SW 1271 (cell line): ENCODE measurements around the gene TTYH3.
"Not testable (repeated sequence)": the region's sequence is repeated elsewhere in the genome, so short reads cannot be mapped to it uniquely, and the experiment has no call there.

Experiments
- DNase-seq, 2 experiments: peaks; one replicate each; lab custom pipeline; 2025; lab: John Stamatoyannopoulos, UW

TTYH3 gene

GRCh38 chr7:2688409-2689342 is 56.9 kb downstream of the TTYH3 start:
- DNase-seq: no peak

- no peak for DNase-seq
Measured at GRCh38 chr7:2689343-2689847, 57.6 kb downstream of the TTYH3 start.

- DNase-seq: no peak
Measured at GRCh38 chr7:2689951-2690705, 58.3 kb downstream of the TTYH3 start.

- DNase-seq: no peak
Measured at GRCh38 chr7:2691011-2691707, 59.4 kb downstream of the TTYH3 start.

- not testable (repeated sequence) for DNase-seq
Measured at GRCh38 chr7:2691932-2692439, 60.2 kb downstream of the TTYH3 start.

GRCh38 chr7:2692543-2692942 is 60.8 kb downstream of the TTYH3 start:
- DNase-seq: no peak

GRCh38 chr7:2693420-2694121 is 61.8 kb downstream of the TTYH3 start:
- DNase-seq: not testable (repeated sequence)

- DNase-seq: not testable (repeated sequence)
Measured at GRCh38 chr7:2694122-2694436, 62.3 kb downstream of the TTYH3 start.

- no peak for DNase-seq
Measured at GRCh38 chr7:2698581-2699288, 66.9 kb downstream of the TTYH3 start.

- no peak for DNase-seq
Measured at GRCh38 chr7:2699289-2699620, 67.5 kb downstream of the TTYH3 start.

GRCh38 chr7:2700141-2700850 is 68.5 kb downstream of the TTYH3 start:
- no peak for DNase-seq

- no peak for DNase-seq
Measured at GRCh38 chr7:2701424-2701823, 69.6 kb downstream of the TTYH3 start.

- DNase-seq: no peak
Measured at GRCh38 chr7:2701832-2702593, 70.2 kb downstream of the TTYH3 start.

- DNase-seq: no peak
Measured at GRCh38 chr7:2702594-2702957, 70.8 kb downstream of the TTYH3 start.

GRCh38 chr7:2705371-2706096 is 73.7 kb downstream of the TTYH3 start:
- DNase-seq: no peak

GRCh38 chr7:2706685-2707126 is 74.9 kb downstream of the TTYH3 start:
- no peak for DNase-seq

- no peak for DNase-seq
Measured at GRCh38 chr7:2707481-2707880, 75.7 kb downstream of the TTYH3 start.

- DNase-seq: no peak
Measured at GRCh38 chr7:2708041-2708440, 76.3 kb downstream of the TTYH3 start.
